Neuronal stem cell (in vitro differentiated cells): ENCODE data around the gene ANKRD44.

Experiments used
- DNase-seq: peaks from one replicate; pipeline ENCODE4 v3.0.0-alpha.2; 2013; ENCODE audit warnings: low spot score
- H2AFZ ChIP-seq: one replicate; pipeline ENCODE4 v1.6.1; 2013; ENCODE audit warnings: mild to moderate bottlenecking, low read length, inconsistent platforms
- H2AK5ac ChIP-seq: 2 replicates; pipeline ENCODE4 v1.6.1; 2013; ENCODE audit warnings: low read depth, mild to moderate bottlenecking, inconsistent platforms, low read length, moderate library complexity, mixed read lengths
- H2BK120ac ChIP-seq: 2 replicates; pipeline ENCODE4 v1.6.1; 2013; ENCODE audit warnings: low read depth, mild to moderate bottlenecking, inconsistent platforms, low read length, moderate library complexity, mixed read lengths
- H2BK12ac ChIP-seq: one replicate; pipeline ENCODE4 v1.6.1; 2013; ENCODE audit warnings: low read length, inconsistent platforms
- H2BK15ac ChIP-seq: 2 replicates; pipeline ENCODE4 v1.6.1; 2013; ENCODE audit warnings: mild to moderate bottlenecking, low read length, inconsistent platforms, mixed read lengths
- H2BK5ac ChIP-seq: one replicate; pipeline ENCODE4 v1.6.1; 2013; ENCODE audit warnings: inconsistent platforms, mild to moderate bottlenecking, low read length, moderate library complexity
- H3K14ac ChIP-seq: one replicate; pipeline ENCODE4 v1.6.1; 2013; ENCODE audit warnings: low read length, inconsistent platforms
- H3K18ac ChIP-seq: 2 replicates; pipeline ENCODE4 v1.6.1; 2013; ENCODE audit warnings: low read length, inconsistent platforms
- H3K23ac ChIP-seq: 2 replicates; pipeline ENCODE4 v1.6.1; 2013; ENCODE audit warnings: low read depth, mild to moderate bottlenecking, mixed read lengths, low read length, inconsistent platforms; ENCODE audit not compliant: poor library complexity
- H3K27ac ChIP-seq: replicated peaks from 3 replicates; pipeline ENCODE4 v1.5.1; 2013; ENCODE audit warnings: low read length, inconsistent platforms
- H3K27me3 ChIP-seq, 3 experiments: 2 replicates each; pipeline ENCODE4 v1.6.1; 2013; ENCODE audit warnings: low read length in 3 of 3, mild to moderate bottlenecking in 2 of 3, inconsistent platforms in 1 of 3, low read depth in 1 of 3, mixed read lengths in 1 of 3, moderate library complexity in 1 of 3; ENCODE audit not compliant: control insufficient read depth in 3 of 3, insufficient read depth in 3 of 3
- H3K36me3 ChIP-seq, 2 donors: replicated peaks in 1 of 2; 2 replicates each; pipeline ENCODE4 v1.6.1; 2013; ENCODE audit warnings: low read length in 2 of 2; ENCODE audit not compliant: control insufficient read depth in 2 of 2, insufficient read depth in 2 of 2
- H3K4ac ChIP-seq: 2 replicates; pipeline ENCODE4 v1.6.1; 2013; ENCODE audit warnings: inconsistent platforms, mild to moderate bottlenecking, low read length, moderate library complexity
- H3K4me1 ChIP-seq, 2 donors: 1 replicate in 1 of 2; 2 replicates in 1 of 2; pipeline ENCODE4 v1.6.1; 2013; ENCODE audit warnings: low read length in 2 of 2, low read depth in 1 of 2; ENCODE audit not compliant: control insufficient read depth in 2 of 2, insufficient read depth in 1 of 2
- H3K4me2 ChIP-seq: one replicate; pipeline ENCODE4 v1.6.1; 2013; ENCODE audit warnings: mild to moderate bottlenecking, low read length, inconsistent platforms; ENCODE audit not compliant: insufficient read depth, poor library complexity, severe bottlenecking
- H3K4me3 ChIP-seq, 2 donors: 2 replicates each; pipeline ENCODE4 v1.5.1; 2013; ENCODE audit warnings: low read length in 2 of 2, mild to moderate bottlenecking in 2 of 2, inconsistent platforms in 1 of 2, moderate library complexity in 1 of 2
- H3K79me1 ChIP-seq: one replicate; pipeline ENCODE4 v1.6.1; 2013; ENCODE audit warnings: low read depth, mild to moderate bottlenecking, inconsistent platforms, low read length, moderate library complexity
- H3K9ac ChIP-seq: one replicate; pipeline ENCODE4 v1.6.1; 2013; ENCODE audit warnings: mild to moderate bottlenecking, low read depth, low read length, inconsistent platforms; ENCODE audit not compliant: poor library complexity
- H3K9me3 ChIP-seq, 2 donors: replicated peaks in 1 of 2; 2 replicates each; pipeline versions ENCODE3 to v1.6.1; 2013; ENCODE audit warnings: low read length in 2 of 2, mild to moderate bottlenecking in 2 of 2, inconsistent platforms in 1 of 2, low read depth in 1 of 2, mixed read lengths in 1 of 2, moderate library complexity in 1 of 2; ENCODE audit not compliant: control insufficient read depth in 2 of 2, insufficient read depth in 1 of 2
- H4K8ac ChIP-seq: one replicate; pipeline ENCODE4 v1.6.1; 2013; ENCODE audit warnings: low read depth, mild to moderate bottlenecking, inconsistent platforms, low read length, moderate library complexity
- H4K91ac ChIP-seq: one replicate; pipeline ENCODE4 v1.6.1; 2013; ENCODE audit warnings: low read length, low read depth, mild to moderate bottlenecking, inconsistent platforms; ENCODE audit not compliant: poor library complexity
- WGBS, 2 donors: extraction: QIAGEN DNeasy Blood & Tissue Kit; methylation state at CpG; one replicate each; pipeline ENCODE4 v1.1.7; 2013; ENCODE audit warnings: missing lambda C conversion rate in 2 of 2, mixed read lengths in 1 of 2; ENCODE audit not compliant: insufficient read length in 2 of 2, insufficient replicate concordance in 1 of 2; ENCODE audit errors: extremely low coverage in 2 of 2; 5-methylcytosine and 5-hydroxymethylcytosine counted together

The ANKRD44 gene

DNA sequence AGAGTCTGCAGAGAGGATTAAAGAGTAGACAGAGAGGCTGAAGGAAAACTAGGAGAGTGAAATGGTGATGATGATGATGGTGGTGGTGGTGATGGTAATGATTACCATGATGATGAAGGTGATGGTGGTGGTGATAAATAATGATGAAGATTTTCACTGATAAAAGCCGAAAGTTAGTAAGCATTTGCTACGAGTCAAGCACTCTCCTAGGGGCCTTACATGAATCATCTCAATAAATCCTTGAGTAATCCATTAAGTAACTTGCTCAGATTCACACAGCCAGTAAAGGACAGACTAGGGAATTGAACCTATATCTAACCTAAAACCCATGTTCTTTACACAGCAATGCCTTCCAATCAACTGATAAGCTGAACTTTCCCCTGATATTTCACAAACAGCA is 277.4 kb downstream of the ANKRD44 start:
- Histone ChIP-seq H3K36me3 (no peaks in the 10 kb centered on the region), H2BK15ac (no peak overlapping the region), H3K14ac (no peak overlapping the region), H2BK120ac (no peak overlapping the region), H3K18ac (no peak overlapping the region), H4K8ac (no peak overlapping the region), H3K4me2 (no peak overlapping the region), H3K4me1 (no peaks in the 10 kb centered on the region), H3K27ac (no peak overlapping the region), H2AFZ (no peak overlapping the region), H3K79me1 (no peaks in the 10 kb centered on the region), H3K4me3 (no peak overlapping the region), H3K27me3 (no peaks in the 10 kb centered on the region), H4K91ac (no peak overlapping the region), H3K23ac (no peak overlapping the region), H3K9me3 (peaks cover 0 to 8% of the 10 kb centered on the region in 2 donors), H3K9ac (no peak overlapping the region), H2AK5ac (no peak overlapping the region), H2BK5ac (no peak overlapping the region), H2BK12ac (no peak overlapping the region), H3K4ac (no peak overlapping the region)
- DNase-seq: no peak
- WGBS, 2 donors: no CpG with 5 or more reads among the region's 2 CpGs

DNA sequence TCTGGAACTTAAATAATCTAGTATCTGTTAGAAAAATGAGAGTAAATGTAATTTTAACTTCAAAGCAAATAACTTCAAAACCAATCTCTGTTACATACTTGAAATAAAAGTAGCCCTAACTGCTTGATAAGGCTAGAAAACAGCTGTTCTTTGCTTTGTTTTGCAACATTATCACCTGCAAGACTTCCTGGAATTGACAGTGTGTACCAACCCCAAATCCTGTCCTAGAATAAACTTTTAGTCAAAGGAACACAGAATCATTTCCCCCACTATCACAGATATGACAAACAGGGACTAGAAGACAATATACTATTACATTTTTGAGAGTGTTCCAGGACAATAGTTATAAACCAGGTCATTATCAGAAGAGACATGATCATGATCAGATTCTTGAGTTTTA is 278.8 kb downstream of the ANKRD44 start:
- no peak overlapping the region for H3K4me2 ChIP-seq
- no peak overlapping the region for H2BK5ac ChIP-seq
- H4K8ac ChIP-seq: no peak overlapping the region
- H3K79me1 ChIP-seq: no peaks in the 10 kb centered on the region
- no peak for DNase-seq
- H2BK120ac ChIP-seq: no peak overlapping the region
- H2BK15ac ChIP-seq: no peak overlapping the region
- no peak overlapping the region for H3K4me3 ChIP-seq
- no peak overlapping the region for H3K27ac ChIP-seq
- no peak overlapping the region for H2AK5ac ChIP-seq
- H4K91ac ChIP-seq: no peak overlapping the region
- no peak overlapping the region for H2BK12ac ChIP-seq
- no peak overlapping the region for H3K14ac ChIP-seq
- H3K27me3 ChIP-seq: no peaks in the 10 kb centered on the region
- no peaks in the 10 kb centered on the region for H3K4me1 ChIP-seq
- no peaks in the 10 kb centered on the region for H3K36me3 ChIP-seq
- H3K9ac ChIP-seq: no peak overlapping the region
- no peak overlapping the region for H3K4ac ChIP-seq
- peaks cover 0 to 8% of the 10 kb centered on the region in 2 donors for H3K9me3 ChIP-seq
- no peak overlapping the region for H2AFZ ChIP-seq
- H3K23ac ChIP-seq: no peak overlapping the region
- no peak overlapping the region for H3K18ac ChIP-seq

DNA sequence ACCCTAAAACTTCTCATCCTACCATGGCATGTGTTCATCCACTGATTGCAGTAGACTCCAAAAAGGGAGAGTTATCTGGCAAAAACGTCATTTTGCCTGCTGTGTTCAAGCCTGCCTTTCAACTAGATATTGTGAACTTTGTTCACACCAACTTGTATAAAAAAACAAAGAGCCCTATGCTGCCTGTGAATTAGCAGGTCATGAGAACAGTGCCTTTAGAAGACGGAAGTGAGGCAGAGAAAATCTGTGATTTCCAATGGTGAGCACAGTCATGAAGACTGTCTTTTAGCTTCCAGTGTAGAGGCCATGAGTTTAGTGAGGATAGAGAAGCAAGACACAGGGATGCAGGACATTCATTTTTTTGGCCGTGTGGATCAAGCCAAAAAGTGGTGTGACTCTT is 280.5 kb downstream of the ANKRD44 start:
- no peak overlapping the region for H3K4ac ChIP-seq
- H3K4me1 ChIP-seq: no peaks in the 10 kb centered on the region
- H4K91ac ChIP-seq: no peak overlapping the region
- no peak overlapping the region for H2AFZ ChIP-seq
- H3K18ac ChIP-seq: no peak overlapping the region
- no peaks in the 10 kb centered on the region for H3K36me3 ChIP-seq
- no peaks in the 10 kb centered on the region for H3K27me3 ChIP-seq
- no peak overlapping the region for H3K27ac ChIP-seq
- H2AK5ac ChIP-seq: no peak overlapping the region
- no peak overlapping the region for H3K4me2 ChIP-seq
- H3K14ac ChIP-seq: no peak overlapping the region
- peaks cover 0 to 8% of the 10 kb centered on the region in 2 donors for H3K9me3 ChIP-seq
- H3K9ac ChIP-seq: no peak overlapping the region
- no peak for DNase-seq
- no peak overlapping the region for H4K8ac ChIP-seq
- no peaks in the 10 kb centered on the region for H3K79me1 ChIP-seq
- WGBS, 2 donors: no CpG with 5 or more reads among the region's 3 CpGs
- no peak overlapping the region for H3K4me3 ChIP-seq
- H2BK12ac ChIP-seq: no peak overlapping the region
- no peak overlapping the region for H2BK5ac ChIP-seq
- no peak overlapping the region for H2BK15ac ChIP-seq
- no peak overlapping the region for H3K23ac ChIP-seq
- no peak overlapping the region for H2BK120ac ChIP-seq

DNA sequence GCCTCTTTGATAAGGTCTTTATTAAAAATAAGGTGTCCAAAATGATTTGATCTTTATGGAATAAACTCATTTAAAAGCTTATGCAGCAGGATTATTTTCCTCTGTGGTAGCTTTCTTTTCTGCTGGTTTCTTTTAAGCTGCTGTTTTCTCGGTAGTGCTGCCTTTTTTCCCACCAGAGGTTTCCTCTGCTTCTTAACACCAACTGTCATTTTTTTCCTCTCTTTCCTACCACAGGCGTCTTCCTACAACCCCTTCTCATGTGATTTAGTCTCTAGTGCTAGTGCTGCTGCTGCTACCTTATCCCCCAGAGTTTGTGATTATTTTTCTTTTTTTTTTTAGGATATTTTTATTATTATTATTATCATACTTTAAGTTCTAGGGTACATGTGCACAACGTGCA is 281.9 kb downstream of the ANKRD44 start:
- no peaks in the 10 kb centered on the region for H3K27me3 ChIP-seq
- H2BK12ac ChIP-seq: no peak overlapping the region
- no peak overlapping the region for H2BK120ac ChIP-seq
- H3K79me1 ChIP-seq: no peaks in the 10 kb centered on the region
- no peak overlapping the region for H4K8ac ChIP-seq
- no CpG with 5 or more reads among the region's 3 CpGs for whole genome bisulfite sequencing, 2 donors
- no peaks in the 10 kb centered on the region for H3K4me1 ChIP-seq
- H3K9ac ChIP-seq: no peak overlapping the region
- H4K91ac ChIP-seq: no peak overlapping the region
- peaks cover 0 to 8% of the 10 kb centered on the region in 2 donors for H3K9me3 ChIP-seq
- no peak overlapping the region for H2BK5ac ChIP-seq
- H3K18ac ChIP-seq: no peak overlapping the region
- no peak overlapping the region for H3K4me3 ChIP-seq
- no peak overlapping the region for H3K27ac ChIP-seq
- H3K14ac ChIP-seq: no peak overlapping the region
- no peak overlapping the region for H3K4ac ChIP-seq
- no peak overlapping the region for H2BK15ac ChIP-seq
- no peak overlapping the region for H2AK5ac ChIP-seq
- no peaks in the 10 kb centered on the region for H3K36me3 ChIP-seq
- no peak overlapping the region for H3K4me2 ChIP-seq
- no peak overlapping the region for H3K23ac ChIP-seq
- H2AFZ ChIP-seq: no peak overlapping the region
- no peak for DNase-seq
